ENCODE results near the gene SELENOM.

SELENOM gene

GRCh38 chr22:31150615-31151014, 43.2 kb upstream of the SELENOM start:
- no peak overlapping the region for H2AK5ac ChIP-seq (ENCODE audit: low read length)
- H3K4me1 ChIP-seq (ENCODE audit: control insufficient read depth, low read depth, low read length), result no peaks in the 10 kb centered on the region
- H4K8ac ChIP-seq (ENCODE audit: low read depth, low read length), result no peak overlapping the region
- H3K4ac ChIP-seq (ENCODE audit: low read depth, low read length), result no peak overlapping the region
- no peak overlapping the region for H3K56ac ChIP-seq (ENCODE audit: low read length)
- no peak overlapping the region for H3K23ac ChIP-seq (ENCODE audit: low read length)
- no peak overlapping the region for H2BK5ac ChIP-seq (ENCODE audit: low read length)
- H3K9ac ChIP-seq (ENCODE audit: low read length), result no peak overlapping the region
- H3K36me3 ChIP-seq (ENCODE audit: control insufficient read depth, insufficient read depth, low read length), result no peaks in the 10 kb centered on the region
- H3K4me3 ChIP-seq (ENCODE audit: low read length), result no peak overlapping the region
- no peak overlapping the region for H4K5ac ChIP-seq (ENCODE audit: low read length)
- no peak overlapping the region for H2BK120ac ChIP-seq (ENCODE audit: low read depth, low read length)
- no peak overlapping the region for H3K4me2 ChIP-seq (ENCODE audit: low read length)
- no CpG with 5 or more reads among the region's 3 CpGs for WGBS (ENCODE audit: extremely low coverage, insufficient coverage, low lambda C conversion rate)
- H2BK15ac ChIP-seq (replicated peaks; ENCODE audit: low read depth), result no peak overlapping the region
- no peak overlapping the region for H3K18ac ChIP-seq (ENCODE audit: low read length)
- no peaks in the 10 kb centered on the region for H3K79me1 ChIP-seq (ENCODE audit: low read length)
- no peaks in the 10 kb centered on the region for H3K27me3 ChIP-seq (ENCODE audit: insufficient read depth, low read length, poor library complexity)
- DNase-seq, result no peak
- no peaks in the 10 kb centered on the region for H3K79me2 ChIP-seq (ENCODE audit: control insufficient read depth, insufficient read depth, low read length)
- H3K27ac ChIP-seq (ENCODE audit: low read depth, low read length), result no peak overlapping the region

DNA sequence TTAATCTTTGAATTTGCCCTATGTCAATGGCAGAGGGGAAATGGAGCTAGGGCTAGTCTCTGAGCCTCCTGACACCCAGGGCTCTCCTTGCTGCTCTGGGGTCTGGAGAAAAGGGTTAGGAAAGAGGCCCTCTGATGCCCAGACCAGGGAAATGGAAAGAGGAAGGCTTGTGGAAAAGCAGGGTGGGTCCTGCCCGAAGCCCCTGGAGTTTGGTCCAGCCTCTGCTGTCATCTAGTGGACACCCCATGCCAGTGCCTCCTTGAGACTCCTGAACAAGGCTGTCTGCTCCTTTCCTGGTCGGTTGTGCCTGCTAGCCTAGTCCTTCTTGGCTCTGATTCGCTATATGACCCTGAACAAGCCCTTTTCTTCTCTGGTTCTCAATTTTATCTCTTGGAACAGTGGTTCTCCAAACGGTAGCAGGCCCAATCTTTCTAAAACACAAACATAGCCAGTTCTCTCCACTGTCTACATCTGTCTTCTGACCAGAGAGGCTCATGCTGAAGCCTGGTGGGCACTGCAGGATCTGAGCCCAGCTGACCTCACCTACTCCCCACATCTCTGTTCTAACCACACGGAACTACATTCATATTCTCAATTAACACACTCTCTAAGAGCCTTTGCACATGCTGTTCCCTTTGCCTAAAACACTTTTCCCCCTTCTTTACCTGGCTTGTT, 41.7 kb upstream of the SELENOM start:
- H2BK5ac ChIP-seq (ENCODE audit: low read length), result no peak overlapping the region
- H2BK120ac ChIP-seq (ENCODE audit: low read depth, low read length), result no peak overlapping the region
- no peak overlapping the region for H3K18ac ChIP-seq (ENCODE audit: low read length)
- H2AK5ac ChIP-seq (ENCODE audit: low read length), result no peak overlapping the region
- no peaks in the 10 kb centered on the region for H3K79me1 ChIP-seq (ENCODE audit: low read length)
- no peaks in the 10 kb centered on the region for H3K79me2 ChIP-seq (ENCODE audit: control insufficient read depth, insufficient read depth, low read length)
- peak overlapping the region; percentile 42 for H3K56ac ChIP-seq (ENCODE audit: low read length)
- no peak overlapping the region for H4K8ac ChIP-seq (ENCODE audit: low read depth, low read length)
- H3K36me3 ChIP-seq (ENCODE audit: control insufficient read depth, insufficient read depth, low read length), result no peaks in the 10 kb centered on the region
- no peak overlapping the region for H3K4me2 ChIP-seq (ENCODE audit: low read length)
- no CpG with 5 or more reads among the region's 5 CpGs for WGBS (ENCODE audit: extremely low coverage, insufficient coverage, low lambda C conversion rate)
- no peak overlapping the region for H3K9ac ChIP-seq (ENCODE audit: low read length)
- no peak overlapping the region for H3K4ac ChIP-seq (ENCODE audit: low read depth, low read length)
- H3K27ac ChIP-seq (ENCODE audit: low read depth, low read length), result no peak overlapping the region
- no peaks in the 10 kb centered on the region for H3K4me1 ChIP-seq (ENCODE audit: control insufficient read depth, low read depth, low read length)
- H3K4me3 ChIP-seq (ENCODE audit: low read length), result no peak overlapping the region
- H4K5ac ChIP-seq (ENCODE audit: low read length), result no peak overlapping the region
- H2BK15ac ChIP-seq (replicated peaks; ENCODE audit: low read depth), result no peak overlapping the region
- H3K23ac ChIP-seq (ENCODE audit: low read length), result no peak overlapping the region
- DNase-seq, result peak; percentile 89
- no peaks in the 10 kb centered on the region for H3K27me3 ChIP-seq (ENCODE audit: insufficient read depth, low read length, poor library complexity)

DNA sequence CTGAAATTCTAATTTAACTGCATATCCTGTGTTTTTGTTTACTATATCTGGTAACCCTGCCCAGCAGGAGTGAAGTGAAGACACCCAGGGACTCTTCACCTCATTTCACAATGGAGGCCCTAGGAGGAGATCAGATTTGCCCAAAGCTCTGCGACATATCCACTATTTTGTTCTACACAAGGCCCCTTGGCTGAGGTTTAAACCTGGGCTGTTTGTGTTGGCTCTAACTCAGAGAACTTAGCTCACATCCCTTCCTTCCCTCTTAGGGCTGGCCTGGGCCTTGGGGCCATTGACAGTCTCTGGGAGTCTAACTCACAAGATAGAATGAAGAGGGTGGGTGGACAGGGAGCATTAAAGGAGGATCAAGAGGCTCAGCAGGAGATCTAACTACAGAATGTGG, 41.1 kb upstream of the SELENOM start:
- WGBS (ENCODE audit: extremely low coverage, insufficient coverage, low lambda C conversion rate), result no CpG with 5 or more reads among the region's 1 CpG
- Histone ChIP-seq H2BK5ac (ENCODE audit: low read length) (no peak overlapping the region), H3K4me2 (ENCODE audit: low read length) (no peak overlapping the region), H4K5ac (ENCODE audit: low read length) (no peak overlapping the region), H3K23ac (ENCODE audit: low read length) (no peak overlapping the region), H3K4me1 (ENCODE audit: control insufficient read depth, low read depth, low read length) (no peaks in the 10 kb centered on the region), H3K36me3 (ENCODE audit: control insufficient read depth, insufficient read depth, low read length) (no peaks in the 10 kb centered on the region), H3K18ac (ENCODE audit: low read length) (no peak overlapping the region), H3K56ac (ENCODE audit: low read length) (peak overlapping the region; percentile 7), H4K8ac (ENCODE audit: low read depth, low read length) (no peak overlapping the region), H3K4ac (ENCODE audit: low read depth, low read length) (no peak overlapping the region), H3K79me2 (ENCODE audit: control insufficient read depth, insufficient read depth, low read length) (no peaks in the 10 kb centered on the region), H2BK15ac (replicated peaks; ENCODE audit: low read depth) (no peak overlapping the region), H3K4me3 (ENCODE audit: low read length) (no peak overlapping the region), H3K27me3 (ENCODE audit: insufficient read depth, low read length, poor library complexity) (no peaks in the 10 kb centered on the region), H2BK120ac (ENCODE audit: low read depth, low read length) (no peak overlapping the region), H3K9ac (ENCODE audit: low read length) (no peak overlapping the region), H3K27ac (ENCODE audit: low read depth, low read length) (no peak overlapping the region), H3K79me1 (ENCODE audit: low read length) (no peaks in the 10 kb centered on the region), H2AK5ac (ENCODE audit: low read length) (no peak overlapping the region)
- no peak for DNase-seq

DNA sequence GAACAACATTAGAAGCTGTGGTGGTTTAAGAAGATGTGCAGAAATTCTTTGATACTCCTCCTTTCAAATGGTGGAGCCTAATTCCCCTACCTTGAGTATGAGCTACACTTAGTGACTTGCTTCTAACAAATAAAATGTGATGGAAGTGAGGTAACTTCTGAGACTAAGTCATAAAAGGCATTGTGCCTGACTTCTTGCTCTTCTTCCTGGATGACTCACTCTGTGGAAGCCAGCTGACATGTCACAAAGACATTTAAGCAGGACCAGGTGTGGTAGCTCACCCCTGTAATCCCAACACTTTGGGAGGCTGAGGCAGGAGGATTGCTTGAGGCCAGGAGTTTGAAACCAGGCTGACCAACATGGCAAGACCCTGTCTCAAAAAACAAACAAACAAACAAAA, 36.9 kb upstream of the SELENOM start:
- Histone ChIP-seq H3K4ac (ENCODE audit: low read depth, low read length) (no peak overlapping the region), H3K18ac (ENCODE audit: low read length) (no peak overlapping the region), H3K27ac (ENCODE audit: low read depth, low read length) (no peak overlapping the region), H3K4me2 (ENCODE audit: low read length) (no peak overlapping the region), H3K27me3 (ENCODE audit: insufficient read depth, low read length, poor library complexity) (no peaks in the 10 kb centered on the region), H4K5ac (ENCODE audit: low read length) (no peak overlapping the region), H3K79me2 (ENCODE audit: control insufficient read depth, insufficient read depth, low read length) (peaks cover 5% of the 10 kb centered on the region), H3K4me3 (ENCODE audit: low read length) (no peak overlapping the region), H4K8ac (ENCODE audit: low read depth, low read length) (no peak overlapping the region), H3K36me3 (ENCODE audit: control insufficient read depth, insufficient read depth, low read length) (no peaks in the 10 kb centered on the region), H3K9ac (ENCODE audit: low read length) (no peak overlapping the region), H2BK15ac (replicated peaks; ENCODE audit: low read depth) (no peak overlapping the region), H3K56ac (ENCODE audit: low read length) (no peak overlapping the region), H2BK120ac (ENCODE audit: low read depth, low read length) (no peak overlapping the region), H3K79me1 (ENCODE audit: low read length) (no peaks in the 10 kb centered on the region), H3K4me1 (ENCODE audit: control insufficient read depth, low read depth, low read length) (peaks cover 4% of the 10 kb centered on the region), H2AK5ac (ENCODE audit: low read length) (no peak overlapping the region), H3K23ac (ENCODE audit: low read length) (no peak overlapping the region), H2BK5ac (ENCODE audit: low read length) (no peak overlapping the region)
- no peak for DNase-seq

DNA sequence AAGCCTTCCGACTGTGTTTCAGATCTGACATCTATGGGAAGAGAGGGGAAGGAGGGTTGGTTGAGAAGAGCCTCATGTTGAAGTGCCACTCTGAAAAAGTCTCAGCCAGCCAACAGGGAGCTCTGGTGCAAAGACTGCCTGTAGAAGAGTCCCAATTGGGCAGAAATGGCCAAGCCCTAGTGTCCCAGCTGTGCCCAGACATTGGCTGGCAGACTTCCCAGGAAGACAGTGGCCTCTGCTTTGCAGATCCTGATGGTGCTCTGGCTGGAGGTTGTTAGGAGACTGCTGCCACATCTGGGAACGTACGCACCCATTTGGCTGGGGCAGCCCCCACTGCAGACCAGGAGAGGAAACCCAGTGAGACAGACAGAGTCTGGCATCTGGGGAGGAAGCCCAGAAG, 36.2 kb upstream of the SELENOM start:
- H4K8ac ChIP-seq (ENCODE audit: low read depth, low read length), result no peak overlapping the region
- H4K5ac ChIP-seq (ENCODE audit: low read length), result no peak overlapping the region
- H3K27ac ChIP-seq (ENCODE audit: low read depth, low read length), result no peak overlapping the region
- no peak overlapping the region for H2AK5ac ChIP-seq (ENCODE audit: low read length)
- H2BK120ac ChIP-seq (ENCODE audit: low read depth, low read length), result no peak overlapping the region
- peaks cover 4% of the 10 kb centered on the region for H3K4me1 ChIP-seq (ENCODE audit: control insufficient read depth, low read depth, low read length)
- no peak overlapping the region for H3K18ac ChIP-seq (ENCODE audit: low read length)
- H2BK15ac ChIP-seq (replicated peaks; ENCODE audit: low read depth), result no peak overlapping the region
- no peak overlapping the region for H3K23ac ChIP-seq (ENCODE audit: low read length)
- no CpG with 5 or more reads among the region's 3 CpGs for WGBS (ENCODE audit: extremely low coverage, insufficient coverage, low lambda C conversion rate)
- H3K36me3 ChIP-seq (ENCODE audit: control insufficient read depth, insufficient read depth, low read length), result no peaks in the 10 kb centered on the region
- no peak overlapping the region for H2BK5ac ChIP-seq (ENCODE audit: low read length)
- H3K27me3 ChIP-seq (ENCODE audit: insufficient read depth, low read length, poor library complexity), result no peaks in the 10 kb centered on the region
- no peak overlapping the region for H3K4ac ChIP-seq (ENCODE audit: low read depth, low read length)
- H3K4me3 ChIP-seq (ENCODE audit: low read length), result no peak overlapping the region
- DNase-seq, result no peak
- peaks cover 8% of the 10 kb centered on the region for H3K79me2 ChIP-seq (ENCODE audit: control insufficient read depth, insufficient read depth, low read length)
- H3K79me1 ChIP-seq (ENCODE audit: low read length), result peaks cover 5% of the 10 kb centered on the region
- no peak overlapping the region for H3K9ac ChIP-seq (ENCODE audit: low read length)
- no peak overlapping the region for H3K4me2 ChIP-seq (ENCODE audit: low read length)
- no peak overlapping the region for H3K56ac ChIP-seq (ENCODE audit: low read length)

- H2BK15ac ChIP-seq (replicated peaks; ENCODE audit: low read depth), result no peak overlapping the region
- peaks cover 4% of the 10 kb centered on the region for H3K4me1 ChIP-seq (ENCODE audit: control insufficient read depth, low read depth, low read length)
- H3K79me2 ChIP-seq (ENCODE audit: control insufficient read depth, insufficient read depth, low read length), result peaks cover 11% of the 10 kb centered on the region
- no peak overlapping the region for H4K8ac ChIP-seq (ENCODE audit: low read depth, low read length)
- H2BK5ac ChIP-seq (ENCODE audit: low read length), result no peak overlapping the region
- no peaks in the 10 kb centered on the region for H3K27me3 ChIP-seq (ENCODE audit: insufficient read depth, low read length, poor library complexity)
- H3K4me2 ChIP-seq (ENCODE audit: low read length), result no peak overlapping the region
- no peaks in the 10 kb centered on the region for H3K36me3 ChIP-seq (ENCODE audit: control insufficient read depth, insufficient read depth, low read length)
- no peak for DNase-seq
- WGBS (ENCODE audit: extremely low coverage, insufficient coverage, low lambda C conversion rate), result no CpG with 5 or more reads among the region's 3 CpGs
- H3K9ac ChIP-seq (ENCODE audit: low read length), result no peak overlapping the region
- H3K4me3 ChIP-seq (ENCODE audit: low read length), result no peak overlapping the region
- H4K5ac ChIP-seq (ENCODE audit: low read length), result no peak overlapping the region
- H3K27ac ChIP-seq (ENCODE audit: low read depth, low read length), result no peak overlapping the region
- H3K4ac ChIP-seq (ENCODE audit: low read depth, low read length), result no peak overlapping the region
- no peak overlapping the region for H3K56ac ChIP-seq (ENCODE audit: low read length)
- no peak overlapping the region for H2BK120ac ChIP-seq (ENCODE audit: low read depth, low read length)
- H2AK5ac ChIP-seq (ENCODE audit: low read length), result no peak overlapping the region
- peaks cover 7% of the 10 kb centered on the region for H3K79me1 ChIP-seq (ENCODE audit: low read length)
- no peak overlapping the region for H3K18ac ChIP-seq (ENCODE audit: low read length)
- no peak overlapping the region for H3K23ac ChIP-seq (ENCODE audit: low read length)
Measured at GRCh38 chr22:31143038-31143437, 35.7 kb upstream of the SELENOM start.
